Smooth muscle cell (in vitro differentiated cells): ENCODE results near the gene LMTK2. TPM values are rescaled to one million over a fixed set of nuclear protein-coding genes. Genes with fewer than 3 reads are reported as not detected.

Experiments used
- DNase-seq: peaks from one replicate; lab custom pipeline; 2025; ENCODE audit not compliant: unreplicated experiment; lab: John Stamatoyannopoulos, UW
- H2AFZ ChIP-seq: fragments of 200-600 bp; sonication (generic); 2 replicates; pipeline ENCODE4 v1.6.0; 2016; ENCODE audit warnings: antibody characterized with exemption, low read depth, mild to moderate bottlenecking
- H3F3A ChIP-seq: fragments of 200-600 bp; sonication (generic); 2 replicates; pipeline ENCODE4 v1.6.0; 2017; ENCODE audit warnings: antibody characterized with exemption, low read depth
- H3K27ac ChIP-seq: fragments of 200-600 bp; sonication (generic); 2 replicates; pipeline ENCODE4 v1.5.1; 2016; ENCODE audit warnings: low read depth, mild to moderate bottlenecking
- H3K27me3 ChIP-seq: fragments of 200-600 bp; sonication (generic); 2 replicates; pipeline ENCODE4 v1.6.1; 2016; ENCODE audit warnings: low read depth, mild to moderate bottlenecking
- H3K36me3 ChIP-seq: fragments of 200-600 bp; sonication (generic); 2 replicates; pipeline ENCODE4 v1.5.1; 2016; ENCODE audit warnings: low read depth
- H3K4me1 ChIP-seq: fragments of 200-600 bp; sonication (generic); 2 replicates; pipeline ENCODE4 v1.5.1; 2016; ENCODE audit warnings: low read depth
- H3K4me2 ChIP-seq: fragments of 200-600 bp; sonication (generic); 2 replicates; pipeline ENCODE4 v1.6.0; 2016; ENCODE audit warnings: mild to moderate bottlenecking
- H3K4me3 ChIP-seq: fragments of 200-600 bp; sonication (generic); 2 replicates; pipeline ENCODE4 v1.5.1; 2016; ENCODE audit warnings: mild to moderate bottlenecking
- H3K79me2 ChIP-seq: fragments of 200-600 bp; sonication (generic); 2 replicates; pipeline ENCODE4 v1.6.0; 2016; ENCODE audit warnings: low read depth, mild to moderate bottlenecking
- H3K9ac ChIP-seq: fragments of 200-600 bp; sonication (generic); 2 replicates; pipeline ENCODE4 v1.6.0; 2016; ENCODE audit warnings: low read depth
- H3K9me3 ChIP-seq: fragments of 200-600 bp; sonication (generic); replicated peaks from 2 replicates; pipeline ENCODE4 v1.5.1; 2016; ENCODE audit warnings: low read depth
- H4K20me1 ChIP-seq: fragments of 200-600 bp; sonication (generic); 2 replicates; pipeline ENCODE4 v1.6.0; 2016; ENCODE audit warnings: low read depth
- CTCF ChIP-seq: fragments of 200-600 bp; sonication (generic); IDR thresholded peaks from 2 replicates; pipeline ENCODE4 v1.5.1; 2017; ENCODE audit warnings: borderline replicate concordance, mild to moderate bottlenecking, antibody characterized with exemption; ENCODE audit not compliant: insufficient read depth, poor library complexity, severe bottlenecking
- WGBS: methylation state at CpG from one replicate; pipeline ENCODE4 v1.1.7; 2016; ENCODE audit warnings: low lambda C conversion rate; 5-methylcytosine and 5-hydroxymethylcytosine counted together
- polyA plus RNA-seq: library from polyadenylated mRNA; unstranded; fragments of >200 nt; fragmentation: Nextera tagmentation; extraction: Ambion mirVana; gene quantifications from 2 replicates; pipeline ENCODE4 v1.2.1, GENCODE V29; 2016
- total RNA-seq: library from RNA; depleted of rRNA; stranded (reverse); fragments of >200 nt; gene quantifications from 2 replicates; pipeline ENCODE4 v1.2.3, GENCODE V29; 2014

LMTK2 gene
- total and polyA plus RNA-seq, 2 experiments from 2014 or later: 3.0 to 8.7 TPM

GRCh38 chr7:98189559-98189958 lies 82.9 kb downstream of the LMTK2 start:
- DNase-seq: no peak
- Histone ChIP-seq H2AFZ (no peak overlapping the region), H3K9ac (no peak overlapping the region), H3K36me3 (no peaks in the 10 kb centered on the region), H3K4me2 (no peak overlapping the region), H3K27me3 (no peaks in the 10 kb centered on the region), H3K4me1 (no peaks in the 10 kb centered on the region), H3K4me3 (no peak overlapping the region), H3K79me2 (no peaks in the 10 kb centered on the region), H3K9me3 (no peaks in the 10 kb centered on the region), H3K27ac (no peak overlapping the region), H4K20me1 (no peaks in the 10 kb centered on the region), H3F3A (no peaks in the 10 kb centered on the region)
- TF ChIP-seq CTCF: no peak
- WGBS: 96% methylated on average over 11 of the region's 11 CpGs

GRCh38 chr7:98191668-98192431 lies 85.2 kb downstream of the LMTK2 start:
- H3K27me3 ChIP-seq: no peaks in the 10 kb centered on the region
- no peak overlapping the region for H3K4me2 ChIP-seq
- no peak overlapping the region for H3K9ac ChIP-seq
- H3K36me3 ChIP-seq: no peaks in the 10 kb centered on the region
- H3K9me3 ChIP-seq: no peaks in the 10 kb centered on the region
- no peak overlapping the region for H3K4me3 ChIP-seq
- no peaks in the 10 kb centered on the region for H3K79me2 ChIP-seq
- no peak for TF ChIP-seq CTCF
- no peak overlapping the region for H2AFZ ChIP-seq
- 96% methylated on average over 32 of the region's 32 CpGs for WGBS
- no peaks in the 10 kb centered on the region for H4K20me1 ChIP-seq
- no peak overlapping the region for H3K27ac ChIP-seq
- DNase-seq: no peak
- no peaks in the 10 kb centered on the region for H3F3A ChIP-seq
- H3K4me1 ChIP-seq: no peaks in the 10 kb centered on the region

- H3K4me3 ChIP-seq: no peak overlapping the region
- no peak for DNase-seq
- no peaks in the 10 kb centered on the region for H3K9me3 ChIP-seq
- 88% methylated on average over 22 of the region's 22 CpGs for WGBS
- H4K20me1 ChIP-seq: no peaks in the 10 kb centered on the region
- no peaks in the 10 kb centered on the region for H3K4me1 ChIP-seq
- no peaks in the 10 kb centered on the region for H3K79me2 ChIP-seq
- no peaks in the 10 kb centered on the region for H3F3A ChIP-seq
- H3K36me3 ChIP-seq: no peaks in the 10 kb centered on the region
- TF ChIP-seq CTCF: no peak
- no peaks in the 10 kb centered on the region for H3K27me3 ChIP-seq
- no peak overlapping the region for H2AFZ ChIP-seq
- H3K9ac ChIP-seq: no peak overlapping the region
- no peak overlapping the region for H3K27ac ChIP-seq
- H3K4me2 ChIP-seq: no peak overlapping the region
Observed at GRCh38 chr7:98192781-98193457, 86.3 kb downstream of the LMTK2 start.
